DMS53 (cell line): ENCODE results near the gene SNX25.
"Not testable (repeated sequence)": the region's sequence is repeated elsewhere in the genome, so short reads cannot be mapped to it uniquely, and the experiment has no call there.

Source experiments
- DNase-seq: peaks from one replicate; lab custom pipeline; 2025; lab: John Stamatoyannopoulos, UW

Gene SNX25

DNA sequence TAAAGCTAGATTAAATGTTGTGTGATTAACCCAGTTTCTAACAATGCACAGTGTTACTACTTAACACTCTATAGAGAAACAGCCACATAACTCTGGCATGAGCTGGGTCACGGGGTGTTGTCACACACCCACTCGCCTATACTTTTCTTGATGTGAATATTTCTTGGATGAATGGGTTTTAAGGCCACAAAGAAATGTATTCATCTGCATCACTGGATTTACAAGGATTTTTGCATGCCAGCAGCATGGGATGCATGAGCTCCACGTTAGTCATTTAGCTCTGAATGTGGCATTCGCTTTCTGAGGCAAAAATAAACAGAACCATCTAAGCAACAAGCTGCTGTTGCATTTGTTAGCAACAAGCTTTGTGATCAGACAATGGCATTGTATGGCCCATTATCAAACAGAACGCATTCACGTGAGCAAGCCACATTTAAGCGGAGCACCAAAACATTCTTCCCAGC lies 96.6 kb downstream of the SNX25 start:
- DNase-seq: no peak

DNA sequence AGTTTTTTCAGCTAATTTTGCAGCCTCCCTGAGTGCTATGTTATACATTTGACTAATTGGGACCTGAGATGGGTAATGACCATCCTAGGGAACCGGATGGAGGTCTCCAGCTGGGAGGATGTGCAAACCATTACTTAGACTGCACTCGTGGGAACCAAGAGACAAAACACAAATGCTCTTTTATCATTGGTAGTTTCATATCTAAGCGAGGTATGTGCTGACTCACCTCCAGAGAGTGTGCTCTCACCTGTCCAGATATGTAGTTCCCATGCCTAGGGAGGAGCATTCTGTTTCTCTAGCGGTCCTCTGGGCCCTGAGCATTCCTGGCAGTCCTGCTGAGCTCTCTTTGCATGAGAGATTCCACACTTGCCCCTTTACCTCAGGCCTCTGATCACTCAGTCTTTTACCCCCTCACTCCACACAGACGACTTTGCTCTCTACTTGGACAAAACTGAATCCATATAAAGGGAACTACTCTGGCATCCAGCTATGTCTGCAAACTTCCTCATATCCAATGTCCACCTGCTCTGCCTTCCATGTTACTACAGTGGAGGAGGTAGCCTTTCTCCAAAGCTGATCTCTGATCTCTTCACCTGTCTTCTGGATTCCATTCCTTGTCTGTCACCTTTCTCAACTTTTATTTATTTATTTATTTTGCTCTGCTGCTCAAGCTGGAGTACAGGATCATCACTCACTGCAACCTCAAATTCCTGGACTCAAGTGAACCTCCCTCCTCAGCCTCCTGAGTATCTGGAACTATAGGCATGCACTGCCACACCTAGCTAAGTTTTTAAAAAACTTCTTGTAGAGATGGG lies 97.9 kb downstream of the SNX25 start:
- DNase-seq: peak; percentile 7

DNA sequence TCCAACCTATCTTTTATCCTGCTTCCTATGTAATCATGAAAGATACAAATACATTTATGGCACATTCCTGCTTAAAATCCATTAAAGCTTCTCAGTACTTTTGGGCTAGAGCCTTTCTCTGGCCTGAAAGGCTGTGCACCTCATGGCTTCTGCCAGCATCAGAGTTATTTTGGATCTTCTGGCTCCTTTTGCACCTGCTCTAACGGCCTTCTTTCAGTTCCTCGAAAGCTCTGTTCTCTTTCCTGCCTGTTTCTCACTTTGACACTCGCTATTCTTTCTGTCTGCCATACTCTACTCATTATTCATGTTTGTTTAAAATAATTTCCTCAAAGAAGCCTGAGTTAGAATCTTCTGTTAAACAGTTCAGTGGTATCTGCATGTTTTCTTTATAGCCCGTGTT lies 100.4 kb downstream of the SNX25 start:
- no peak for DNase-seq

DNA sequence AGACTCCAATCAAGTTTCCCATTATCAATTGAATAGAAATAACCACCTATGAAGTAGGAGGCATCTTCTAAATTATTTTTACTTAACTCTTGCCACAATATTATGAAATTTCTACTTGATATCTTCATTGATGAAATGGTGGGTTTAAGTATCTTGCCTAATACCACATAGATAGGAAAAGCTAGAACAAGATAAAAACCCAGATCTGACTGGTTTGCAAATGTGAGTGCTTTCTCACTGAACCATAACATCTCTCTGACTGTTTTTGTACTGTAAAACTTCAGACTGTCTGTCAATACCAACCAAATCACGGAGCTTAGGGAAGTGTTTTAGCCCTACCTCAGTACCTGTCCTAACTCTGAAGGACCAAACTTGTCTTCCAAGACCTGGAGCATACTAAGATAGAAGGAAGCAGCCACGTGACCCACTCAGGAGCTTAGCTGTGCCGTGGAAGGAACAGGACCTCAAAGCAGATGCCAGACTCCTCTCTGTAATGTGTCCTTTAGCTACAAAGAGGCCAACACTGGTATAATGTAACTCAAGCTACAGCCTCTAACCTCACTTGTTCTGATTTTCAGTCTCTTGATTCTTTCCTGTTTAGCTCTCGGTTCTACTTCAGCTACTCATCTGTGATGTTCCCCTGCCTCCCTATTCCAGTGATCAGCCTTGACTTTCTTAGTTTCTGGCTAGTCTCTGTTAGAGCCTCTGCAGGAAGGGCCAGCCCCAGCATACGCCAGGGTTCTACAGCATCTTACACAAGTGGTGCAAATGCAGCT lies 101.9 kb downstream of the SNX25 start:
- no peak for DNase-seq

DNA sequence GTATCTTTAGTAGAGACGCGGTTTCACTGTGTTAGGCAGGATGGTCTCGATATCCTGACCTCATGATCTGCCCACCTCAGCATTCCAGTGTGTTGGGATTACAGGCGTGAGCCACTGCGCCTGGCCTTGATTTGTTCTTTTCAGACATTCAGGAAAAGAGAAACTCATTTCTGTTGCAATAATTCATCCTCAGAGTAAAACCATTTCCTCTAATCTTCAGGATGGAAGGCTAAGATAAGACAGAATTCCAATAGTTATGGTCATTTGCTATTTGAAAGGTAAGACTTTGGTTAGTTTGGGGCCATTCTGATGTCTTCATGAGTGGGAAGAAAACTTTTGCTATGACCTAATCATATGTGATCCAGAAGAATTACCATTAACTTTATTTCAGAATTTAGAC lies 103.3 kb downstream of the SNX25 start:
- DNase-seq: no peak

DNA sequence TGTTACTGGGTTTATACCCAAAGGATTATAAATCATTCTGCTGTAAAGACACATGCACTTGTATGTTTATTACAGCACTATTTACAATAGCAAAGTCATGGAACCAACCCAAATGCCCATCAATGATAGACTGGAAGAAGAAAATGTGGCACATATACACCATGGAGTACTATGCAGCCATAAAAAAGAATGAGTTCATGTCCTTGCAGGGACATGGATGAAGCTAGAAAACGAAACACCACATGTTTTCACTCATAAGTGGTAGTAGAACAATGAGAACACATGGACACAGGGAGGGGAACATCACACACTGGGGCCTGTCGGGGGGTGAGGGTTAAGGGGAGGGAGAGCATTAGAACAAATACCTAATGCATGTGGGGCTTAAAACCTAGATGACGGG lies 108.1 kb downstream of the SNX25 start:
- not testable (repeated sequence) for DNase-seq

DNA sequence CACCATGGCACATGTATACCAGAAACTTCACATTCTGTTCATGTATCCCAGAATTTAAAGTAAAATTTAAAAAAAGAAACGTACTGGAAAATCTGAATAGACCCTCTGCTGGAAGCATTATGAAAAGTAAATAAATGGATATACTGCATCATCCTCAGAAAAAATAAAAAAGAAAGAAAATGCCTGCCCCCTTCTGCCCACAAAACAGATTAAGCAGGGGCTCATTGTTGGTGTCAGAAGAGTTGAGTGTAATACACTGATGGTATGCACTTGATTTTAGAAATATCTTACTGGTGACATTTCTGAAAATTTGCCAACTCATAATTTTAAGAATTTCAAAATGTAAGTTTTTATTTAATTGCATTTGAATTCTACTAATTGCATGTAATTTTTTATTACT lies 108.5 kb downstream of the SNX25 start:
- peak; percentile 6 for DNase-seq

DNA sequence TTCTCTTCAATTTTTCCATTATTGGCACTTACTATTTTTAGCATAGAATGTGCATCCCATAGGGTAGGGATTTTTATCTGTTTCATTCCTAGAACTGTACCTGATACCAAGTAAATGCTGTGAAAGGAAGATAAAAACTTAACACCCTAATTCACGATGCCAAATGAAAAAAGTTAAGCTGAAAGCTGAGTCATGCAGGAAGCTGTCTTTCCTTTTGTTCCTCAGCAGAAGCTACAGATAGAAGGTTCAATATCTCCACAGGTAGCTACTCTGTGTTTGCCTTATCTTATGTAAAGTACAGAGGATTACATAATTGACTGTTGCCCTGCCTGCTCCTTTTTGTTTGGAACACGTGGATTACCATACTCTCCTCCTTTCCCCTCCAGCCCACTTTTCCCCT lies 109.3 kb downstream of the SNX25 start:
- peak; percentile 81 for DNase-seq

DNA sequence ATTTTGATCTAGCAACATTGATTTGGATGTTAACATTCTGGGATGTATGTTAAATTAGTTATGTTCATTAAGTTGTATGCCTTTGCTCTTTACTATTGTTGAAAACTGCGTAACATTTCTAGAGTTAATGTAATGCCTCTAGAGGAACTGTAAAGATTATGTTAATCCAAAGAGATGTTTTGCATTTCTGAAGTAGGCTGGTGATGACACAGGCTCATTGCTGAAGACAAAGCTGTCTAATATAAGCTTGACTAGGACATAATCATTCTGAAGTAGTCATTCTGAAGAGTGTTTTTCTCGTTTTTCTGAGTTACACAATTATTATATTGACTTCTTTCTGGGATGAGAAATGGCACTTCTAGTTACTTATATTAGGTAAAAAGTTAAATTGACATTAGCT lies 113.4 kb downstream of the SNX25 start:
- no peak for DNase-seq

DNA sequence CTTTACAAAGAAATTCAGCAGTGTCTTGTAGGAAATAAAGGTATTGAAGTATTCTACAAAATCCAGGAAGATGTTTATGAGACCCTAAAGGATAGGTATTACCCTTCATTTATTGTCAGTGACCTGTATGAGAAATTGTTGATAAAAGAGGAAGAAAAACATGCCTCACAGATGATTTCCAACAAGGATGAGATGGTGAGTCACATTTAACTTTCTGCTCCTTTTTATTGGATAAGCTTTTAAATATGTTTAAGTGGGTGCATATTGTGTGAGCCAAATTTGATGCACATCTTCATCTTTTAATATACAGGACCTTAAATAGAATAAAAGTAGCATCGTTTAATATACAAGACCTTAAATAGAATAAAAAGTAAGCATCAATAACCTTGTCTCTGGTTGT lies 114.2 kb downstream of the SNX25 start:
- no peak for DNase-seq

DNA sequence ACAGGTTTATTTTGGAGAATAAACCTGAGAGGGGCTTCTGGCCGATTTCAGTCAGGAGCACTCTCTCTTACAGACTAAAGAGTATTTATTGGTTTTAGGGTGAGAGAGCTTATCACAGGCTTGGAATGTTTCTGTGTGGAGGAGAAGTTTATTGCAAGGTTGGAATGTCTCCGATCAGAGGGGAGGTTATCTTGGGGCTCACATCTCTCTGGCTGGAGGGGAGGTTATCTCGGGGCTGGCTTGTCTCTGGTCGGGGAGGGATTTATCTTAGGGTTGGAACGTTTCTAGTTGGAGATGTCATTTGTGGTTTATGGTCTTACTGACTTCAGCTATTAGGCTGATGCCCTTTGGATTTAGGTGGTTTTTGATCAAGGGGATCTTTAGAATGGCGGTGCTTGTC lies 115.0 kb downstream of the SNX25 start:
- DNase-seq: not testable (repeated sequence)

DNA sequence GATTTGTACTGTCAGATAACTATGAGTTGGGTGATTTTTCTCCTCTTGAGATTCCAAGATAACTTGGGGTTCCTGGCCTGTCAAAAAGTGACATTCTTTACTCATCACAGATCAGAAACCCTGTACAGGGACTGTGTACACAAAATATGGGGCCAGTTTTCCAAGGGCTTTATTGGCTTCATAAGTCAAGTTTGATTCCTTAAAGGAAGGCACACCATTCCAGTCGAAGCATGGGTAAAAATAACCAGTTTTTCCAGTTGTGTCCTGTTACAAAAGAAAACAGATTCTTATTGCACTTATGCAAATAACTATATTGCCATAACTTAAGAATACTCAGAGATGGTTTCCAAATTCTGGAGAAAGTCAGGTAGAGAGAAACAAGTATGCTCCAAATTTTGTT lies 116.3 kb downstream of the SNX25 start:
- DNase-seq: peak; percentile 23

DNA sequence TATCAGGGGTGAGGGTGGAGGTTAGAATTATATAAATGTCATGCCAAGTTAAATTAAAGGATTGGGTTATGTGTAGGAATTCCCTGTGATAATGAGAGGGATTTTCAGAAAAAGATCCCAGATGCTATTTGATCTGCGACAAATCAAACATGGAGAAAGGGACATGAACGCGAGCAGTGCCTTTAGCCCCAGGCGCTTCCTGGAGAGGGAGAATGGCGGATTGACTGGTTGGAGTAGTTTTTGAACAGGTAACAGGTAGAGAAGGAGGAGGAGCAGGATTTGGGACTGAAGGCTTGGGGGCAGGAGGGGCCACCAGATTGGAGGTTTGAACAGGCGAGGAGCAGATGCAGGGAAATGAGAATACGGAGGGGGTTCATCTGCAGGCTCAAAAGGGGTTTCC lies 119.2 kb downstream of the SNX25 start:
- DNase-seq: no peak

DNA sequence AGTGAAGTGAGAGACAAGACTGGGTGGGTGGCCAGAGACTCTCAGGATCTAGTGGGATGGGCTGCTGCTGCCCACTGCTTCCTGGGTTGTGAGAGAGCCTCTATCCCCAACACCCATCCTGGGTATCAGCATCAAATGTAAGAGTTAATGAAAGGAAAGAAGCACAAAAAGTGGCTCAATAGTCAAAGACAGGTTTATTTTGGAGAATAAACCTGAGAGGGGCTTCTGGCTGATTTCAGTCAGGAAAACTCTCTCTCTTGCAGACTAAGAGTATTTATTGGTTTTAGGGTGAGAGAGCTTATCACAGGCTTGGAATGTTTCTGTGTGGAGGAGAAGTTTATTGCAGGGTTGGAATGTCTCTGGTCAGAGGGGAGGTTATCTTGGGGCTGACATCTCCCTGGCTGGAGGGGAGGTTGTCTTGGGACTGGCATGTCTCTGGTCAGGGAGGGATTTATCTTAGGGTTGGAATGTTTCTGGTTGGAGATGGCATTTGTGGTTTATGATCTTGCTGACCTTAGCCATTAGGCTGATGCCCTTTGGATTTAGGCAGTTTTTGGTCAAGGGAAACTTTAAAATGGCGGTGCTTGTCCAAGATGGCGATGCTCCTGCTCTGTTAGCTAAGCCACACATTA lies 120.6 kb downstream of the SNX25 start:
- DNase-seq: not testable (repeated sequence)

DNA sequence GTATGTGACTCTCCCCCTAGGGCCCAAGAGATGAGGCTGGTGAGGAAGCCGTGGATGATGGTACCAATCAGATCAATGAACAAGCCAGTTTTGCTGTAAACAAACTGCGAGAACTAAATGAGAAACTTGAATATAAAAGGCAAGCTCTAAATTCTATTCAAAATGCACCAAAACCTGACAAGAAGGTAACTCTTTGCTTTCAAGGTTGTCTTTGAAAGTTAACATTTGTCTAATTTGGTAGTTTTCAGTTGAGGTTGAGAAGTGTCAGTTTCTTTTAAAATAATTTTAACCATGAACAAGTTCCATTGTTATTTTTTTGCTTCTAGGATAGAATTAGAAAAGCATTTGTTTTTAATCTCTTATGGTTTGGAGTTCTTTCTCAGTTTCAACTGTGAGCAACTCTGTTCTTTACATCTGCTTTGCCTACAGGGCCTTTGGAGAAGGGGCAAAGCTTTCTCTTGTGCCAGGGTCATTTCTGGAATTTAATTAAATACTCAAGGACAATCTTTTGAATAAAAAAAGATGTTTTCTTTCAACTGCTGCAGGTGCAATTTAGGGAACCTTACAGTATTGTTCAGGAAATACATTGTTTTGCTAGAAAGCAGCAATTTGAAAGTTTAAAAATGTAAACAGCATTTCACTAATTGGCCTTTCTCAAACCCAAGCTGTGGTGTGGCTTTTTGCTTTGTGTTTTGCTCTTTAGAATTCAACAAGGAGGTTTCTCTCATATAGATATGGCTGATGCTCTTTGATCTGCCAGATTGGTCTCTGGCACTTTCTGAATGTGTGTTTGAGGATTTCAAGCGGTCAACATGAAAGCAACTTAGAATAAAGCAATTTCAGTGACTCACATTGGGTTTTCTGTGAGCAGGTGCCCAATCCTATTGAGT lies 123.4 kb downstream of the SNX25 start:
- DNase-seq: peak; percentile 3

DNA sequence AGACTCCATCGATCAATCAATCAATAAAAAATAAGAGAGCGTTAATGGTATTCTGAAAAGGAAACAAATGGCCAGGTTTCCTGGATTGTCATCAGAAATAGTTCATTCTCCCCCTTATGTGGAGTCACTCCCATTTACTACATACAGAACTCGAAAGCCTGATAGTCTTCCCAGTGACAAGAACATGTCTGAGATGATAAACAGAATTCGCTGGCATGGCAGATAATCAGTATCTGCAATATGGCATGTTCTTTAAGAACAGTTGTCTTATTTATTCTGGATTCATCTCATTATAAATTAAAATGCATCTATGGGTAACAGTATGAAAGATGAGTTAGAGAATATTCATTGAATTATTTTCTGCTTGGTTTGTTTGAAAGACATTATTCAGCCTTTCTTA lies 124.9 kb downstream of the SNX25 start:
- no peak for DNase-seq

DNA sequence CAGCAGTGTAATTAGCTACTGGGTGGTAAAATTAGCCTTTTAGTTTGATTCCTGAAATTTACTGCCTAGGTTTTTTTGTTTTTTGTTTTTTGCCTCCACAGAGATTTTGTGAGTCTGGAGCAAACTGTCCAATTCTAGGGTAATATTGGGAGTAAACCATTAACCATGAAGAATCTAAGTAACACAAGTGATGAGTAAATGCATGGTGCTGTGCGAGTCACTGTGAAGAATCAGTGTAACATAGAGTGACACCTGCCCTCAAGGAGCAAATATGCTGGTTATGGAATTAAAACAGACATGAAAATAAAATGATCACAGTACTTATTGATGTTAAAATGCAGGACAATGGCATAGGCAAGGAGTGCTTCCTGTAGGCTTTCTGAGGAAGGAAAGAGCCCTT lies 126.2 kb downstream of the SNX25 start:
- no peak for DNase-seq

DNA sequence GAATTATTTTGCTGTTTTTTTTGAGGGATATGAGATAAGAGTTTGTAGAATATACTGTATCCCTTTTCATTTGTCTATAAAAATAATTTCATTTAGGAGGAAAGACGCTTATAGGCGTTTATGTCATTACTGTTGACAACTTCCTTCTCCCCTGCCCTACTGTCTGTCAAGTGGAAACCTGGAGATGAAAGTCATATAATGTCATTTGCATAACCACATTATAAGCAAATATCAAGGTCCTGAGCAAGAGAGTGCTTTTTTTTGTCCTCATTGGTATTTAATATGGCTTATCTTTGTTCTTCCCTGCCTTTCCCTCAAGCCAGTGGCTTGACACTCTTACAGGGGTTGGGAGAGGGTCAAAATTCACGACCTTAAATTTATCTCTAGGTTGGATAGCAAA lies 130.5 kb downstream of the SNX25 start:
- DNase-seq: no peak

DNA sequence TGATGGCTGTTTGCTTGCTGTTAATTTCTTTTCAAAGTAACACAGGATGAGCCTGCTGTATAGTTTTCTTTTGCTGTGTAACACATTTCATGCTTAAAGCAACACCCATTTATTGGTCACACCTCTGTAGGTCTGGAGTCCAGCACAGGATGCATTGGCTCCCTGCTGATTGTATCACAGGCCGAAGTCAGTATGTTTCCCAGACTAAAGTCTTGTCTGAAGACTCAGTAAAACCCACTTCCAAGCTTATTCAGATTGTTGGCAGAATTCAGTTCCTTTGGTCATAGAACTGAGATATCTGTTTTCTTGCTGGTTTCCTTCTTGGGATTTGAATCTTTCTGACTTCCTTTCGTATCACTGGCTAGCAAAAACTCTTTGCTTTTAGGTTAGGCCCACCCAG lies 132.0 kb downstream of the SNX25 start:
- DNase-seq: no peak

DNA sequence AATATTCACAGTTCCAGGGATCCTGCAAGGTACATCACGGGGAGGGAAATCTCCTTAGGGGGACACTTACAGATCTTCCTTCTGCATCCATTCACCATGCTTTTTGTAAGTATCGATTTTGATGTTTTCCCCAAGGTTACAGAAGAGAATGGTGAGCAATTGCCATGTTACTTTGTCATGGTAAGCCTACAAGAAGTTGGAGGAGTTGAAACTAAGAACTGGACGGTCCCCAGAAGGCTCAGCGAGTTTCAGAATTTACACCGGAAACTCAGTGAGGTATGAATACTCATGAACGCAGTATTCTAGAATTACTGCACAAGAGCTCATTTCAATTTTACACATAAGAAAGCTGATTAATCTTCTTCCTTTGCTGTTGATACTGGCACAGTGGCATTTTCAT lies 132.4 kb downstream of the SNX25 start:
- DNase-seq: no peak

DNA sequence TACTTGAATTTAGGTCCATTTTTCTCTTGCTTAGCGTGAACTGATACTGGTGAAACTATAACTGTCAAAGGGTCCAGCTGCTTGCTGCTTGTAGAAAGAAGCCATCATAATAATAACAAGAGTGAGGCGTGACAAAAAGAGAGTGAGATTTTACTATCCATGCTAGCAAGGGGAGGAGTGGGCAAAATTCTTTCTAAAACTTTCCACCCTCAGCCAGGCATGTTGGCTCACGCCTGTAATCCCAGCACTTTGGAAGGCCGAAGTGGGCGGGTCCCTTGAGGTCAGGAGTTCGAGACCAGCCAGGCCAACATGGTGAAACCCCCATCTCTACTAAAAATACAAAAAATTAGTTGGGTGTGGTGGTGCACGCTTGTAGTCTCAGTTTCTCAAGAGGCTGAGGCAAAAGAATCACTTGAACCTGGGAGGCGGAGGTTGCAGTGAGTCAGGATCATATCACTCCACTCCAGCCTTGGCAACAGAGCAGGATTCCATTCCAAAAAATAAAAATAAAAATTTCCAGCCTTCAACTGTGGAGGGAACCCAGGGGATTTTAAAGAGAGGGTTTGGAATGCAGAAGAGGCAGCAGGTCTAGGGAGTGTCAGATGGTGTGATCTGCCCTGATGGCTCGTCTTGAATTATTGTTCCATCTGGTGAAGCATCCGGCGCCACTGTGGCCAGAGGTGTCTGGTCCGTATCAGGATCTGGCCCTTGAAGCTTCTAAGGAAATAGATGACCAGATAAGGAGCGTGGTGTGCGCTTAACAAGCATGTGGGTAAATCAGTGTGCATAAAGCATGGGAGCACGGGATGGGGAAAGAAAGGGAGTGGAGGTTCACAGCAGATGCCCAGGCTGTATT lies 134.6 kb downstream of the SNX25 start:
- DNase-seq: no peak
